IPS-15b (cell line): Measurements from ENCODE around the gene SRRM3.
"Not testable (repeated sequence)": the region's sequence is repeated elsewhere in the genome, so short reads cannot be mapped to it uniquely, and the experiment has no call there.

Experiments
- H3K27me3 ChIP-seq: one replicate; pipeline ENCODE4 v1.6.1; 2013; ENCODE audit warnings: low read length; ENCODE audit not compliant: control insufficient read depth, insufficient read depth
- H3K36me3 ChIP-seq: one replicate; pipeline ENCODE4 v1.6.1; 2013; ENCODE audit warnings: low read length; ENCODE audit not compliant: control insufficient read depth, insufficient read depth
- H3K4me1 ChIP-seq: one replicate; pipeline ENCODE4 v1.6.1; 2013; ENCODE audit warnings: mild to moderate bottlenecking, low read length; ENCODE audit not compliant: control insufficient read depth, insufficient read depth
- H3K4me3 ChIP-seq: one replicate; pipeline ENCODE4 v1.5.1; 2013; ENCODE audit warnings: low read depth, low read length
- H3K9ac ChIP-seq: one replicate; pipeline ENCODE4 v1.6.1; 2013; ENCODE audit warnings: low read depth, mild to moderate bottlenecking, low read length
- H3K9me3 ChIP-seq: one replicate; pipeline ENCODE4 v1.6.1; 2013; ENCODE audit warnings: mild to moderate bottlenecking, low read length; ENCODE audit not compliant: control insufficient read depth, insufficient read depth

Gene SRRM3

GRCh38 chr7:76222839-76223238 is 21.1 kb downstream of the SRRM3 start:
- Histone ChIP-seq H3K4me1 (peaks cover 28% of the 10 kb centered on the region), H3K27me3 (no peaks in the 10 kb centered on the region), H3K9ac (no peak overlapping the region), H3K4me3 (no peak overlapping the region), H3K9me3 (no peaks in the 10 kb centered on the region), H3K36me3 (no peaks in the 10 kb centered on the region)

- H3K9me3 ChIP-seq: no peaks in the 10 kb centered on the region
- H3K36me3 ChIP-seq: no peaks in the 10 kb centered on the region
- peaks cover 22% of the 10 kb centered on the region for H3K4me1 ChIP-seq
- no peak overlapping the region for H3K4me3 ChIP-seq
- H3K27me3 ChIP-seq: no peaks in the 10 kb centered on the region
- no peak overlapping the region for H3K9ac ChIP-seq
These were observed 21.7 kb downstream of the SRRM3 start for GRCh38 chr7:76223286-76223972.

GRCh38 chr7:76224695-76225094 is 23.0 kb downstream of the SRRM3 start:
- Histone ChIP-seq H3K9me3 (no peaks in the 10 kb centered on the region), H3K27me3 (no peaks in the 10 kb centered on the region), H3K36me3 (no peaks in the 10 kb centered on the region), H3K4me1 (peaks cover 22% of the 10 kb centered on the region), H3K9ac (no peak overlapping the region), H3K4me3 (no peak overlapping the region)

- Histone ChIP-seq H3K9me3 (no peaks in the 10 kb centered on the region), H3K27me3 (no peaks in the 10 kb centered on the region), H3K4me3 (no peak overlapping the region), H3K9ac (no peak overlapping the region), H3K4me1 (peaks cover 15% of the 10 kb centered on the region), H3K36me3 (no peaks in the 10 kb centered on the region)
These were observed 23.7 kb downstream of the SRRM3 start for GRCh38 chr7:76225379-76225778.

- no peak overlapping the region for H3K4me3 ChIP-seq
- H3K27me3 ChIP-seq: no peaks in the 10 kb centered on the region
- peaks cover 15% of the 10 kb centered on the region for H3K4me1 ChIP-seq
- no peaks in the 10 kb centered on the region for H3K36me3 ChIP-seq
- no peaks in the 10 kb centered on the region for H3K9me3 ChIP-seq
- H3K9ac ChIP-seq: no peak overlapping the region
These were observed 24.3 kb downstream of the SRRM3 start for GRCh38 chr7:76225951-76226350.

- not testable (repeated sequence) for H3K4me3 ChIP-seq, H3K9me3 ChIP-seq
- H3K4me1 ChIP-seq: peaks cover 25% of the 10 kb centered on the region
These were observed 25.3 kb downstream of the SRRM3 start for GRCh38 chr7:76226878-76227423.

GRCh38 chr7:76230214-76230613 is 28.5 kb downstream of the SRRM3 start:
- H3K9ac ChIP-seq: no peak overlapping the region
- no peaks in the 10 kb centered on the region for H3K36me3 ChIP-seq
- H3K4me1 ChIP-seq: peaks cover 20% of the 10 kb centered on the region
- no peaks in the 10 kb centered on the region for H3K27me3 ChIP-seq
- H3K4me3 ChIP-seq: no peak overlapping the region
- no peaks in the 10 kb centered on the region for H3K9me3 ChIP-seq

More at GRCh38 chr7:76226878-76227423, 25.3 kb downstream of the SRRM3 start:
- not testable (repeated sequence) for H3K9ac ChIP-seq, H3K36me3 ChIP-seq, H3K27me3 ChIP-seq

GRCh38 chr7:76231071-76231470 is 29.4 kb downstream of the SRRM3 start:
- Histone ChIP-seq H3K4me3 (no peak overlapping the region), H3K4me1 (peaks cover 22% of the 10 kb centered on the region), H3K36me3 (no peaks in the 10 kb centered on the region), H3K9ac (no peak overlapping the region), H3K27me3 (no peaks in the 10 kb centered on the region), H3K9me3 (no peaks in the 10 kb centered on the region)

- no peak overlapping the region for H3K9ac ChIP-seq
- H3K36me3 ChIP-seq: no peaks in the 10 kb centered on the region
- H3K4me1 ChIP-seq: peaks cover 22% of the 10 kb centered on the region
- H3K9me3 ChIP-seq: no peaks in the 10 kb centered on the region
- H3K4me3 ChIP-seq: no peak overlapping the region
- no peaks in the 10 kb centered on the region for H3K27me3 ChIP-seq
These were observed 29.9 kb downstream of the SRRM3 start for GRCh38 chr7:76231583-76231982.

GRCh38 chr7:76232698-76233097 is 31.0 kb downstream of the SRRM3 start:
- Histone ChIP-seq H3K9me3 (no peaks in the 10 kb centered on the region), H3K4me1 (peaks cover 25% of the 10 kb centered on the region), H3K27me3 (no peaks in the 10 kb centered on the region), H3K4me3 (no peak overlapping the region), H3K9ac (no peak overlapping the region), H3K36me3 (no peaks in the 10 kb centered on the region)

GRCh38 chr7:76233538-76234281 is 32.0 kb downstream of the SRRM3 start:
- Histone ChIP-seq H3K9me3 (no peaks in the 10 kb centered on the region), H3K4me3 (peak overlapping the region; percentile 16), H3K27me3 (no peaks in the 10 kb centered on the region), H3K36me3 (no peaks in the 10 kb centered on the region), H3K9ac (no peak overlapping the region), H3K4me1 (peaks cover 29% of the 10 kb centered on the region)

- Histone ChIP-seq H3K36me3 (no peaks in the 10 kb centered on the region), H3K9me3 (no peaks in the 10 kb centered on the region), H3K4me1 (peaks cover 29% of the 10 kb centered on the region), H3K4me3 (peak overlapping the region; percentile 79), H3K9ac (no peak overlapping the region), H3K27me3 (no peaks in the 10 kb centered on the region)
These were observed 32.5 kb downstream of the SRRM3 start for GRCh38 chr7:76234282-76234584.
